Astrocyte (in vitro differentiated cells and primary cell): ENCODE measurements around the gene TMEM63B. TPM values are rescaled to one million over a fixed set of nuclear protein-coding genes. Genes with fewer than 3 reads are reported as not detected.

Experiments
- DNase-seq: peaks from one replicate; pipeline ENCODE4 v3.0.0-alpha.2; 2010; ENCODE audit warnings: low read depth
- FAIRE-seq: peaks from 2 replicates; lab custom pipeline; 2011; peaks lifted over from hg19 to GRCh38; lab: Jason Lieb, UNC
- H2AFZ ChIP-seq: 2 replicates; pipeline ENCODE4 v1.6.0; 2012; ENCODE audit warnings: low read depth, low read length, inconsistent platforms
- H3K27ac ChIP-seq: 2 replicates; pipeline ENCODE4 v1.5.1; 2011; ENCODE audit warnings: low read depth, low read length, inconsistent platforms
- H3K27me3 ChIP-seq: 2 replicates; pipeline ENCODE4 v1.6.0; 2011; ENCODE audit warnings: low read length, inconsistent platforms; ENCODE audit not compliant: insufficient read depth
- H3K36me3 ChIP-seq: 2 replicates; pipeline ENCODE4 v1.5.1; 2011; ENCODE audit warnings: low read length, inconsistent platforms; ENCODE audit not compliant: insufficient read depth
- H3K4me1 ChIP-seq: 2 replicates; pipeline ENCODE4 v1.5.1; 2011; ENCODE audit warnings: low read length, inconsistent platforms; ENCODE audit not compliant: insufficient read depth
- H3K4me2 ChIP-seq: 2 replicates; pipeline ENCODE4 v1.6.0; 2012; ENCODE audit warnings: low read length, inconsistent platforms
- H3K4me3 ChIP-seq: 2 replicates; pipeline ENCODE4 v1.5.1; 2011; ENCODE audit warnings: low read depth, mild to moderate bottlenecking, low read length, inconsistent platforms; ENCODE audit not compliant: insufficient read depth
- H3K79me2 ChIP-seq: 2 replicates; pipeline ENCODE4 v1.6.0; 2012; ENCODE audit warnings: mild to moderate bottlenecking, low read length, inconsistent platforms; ENCODE audit not compliant: insufficient read depth
- H3K9ac ChIP-seq: 2 replicates; pipeline ENCODE4 v1.6.0; 2012; ENCODE audit warnings: mild to moderate bottlenecking, low read length, inconsistent platforms
- H3K9me3 ChIP-seq: 2 replicates; pipeline ENCODE4 v1.5.1; 2012; ENCODE audit warnings: low read depth, mild to moderate bottlenecking, low read length, inconsistent platforms; ENCODE audit not compliant: insufficient read depth
- H4K20me1 ChIP-seq: 2 replicates; pipeline ENCODE4 v1.6.0; 2012; ENCODE audit warnings: low read length, inconsistent platforms; ENCODE audit not compliant: insufficient read depth
- H3K27ac Mint-ChIP-seq: one replicate; pipeline ENCODE4 v1.8.0; 2021; ENCODE audit warnings: mild to moderate bottlenecking, mixed read lengths; ENCODE audit not compliant: unreplicated experiment
- H3K27me3 Mint-ChIP-seq: one replicate; pipeline ENCODE4 v1.8.0; 2021; ENCODE audit warnings: low read depth, mixed read lengths; ENCODE audit not compliant: unreplicated experiment
- H3K36me3 Mint-ChIP-seq: one replicate; pipeline ENCODE4 v1.8.0; 2021; ENCODE audit warnings: low read depth, mixed read lengths; ENCODE audit not compliant: unreplicated experiment
- H3K4me1 Mint-ChIP-seq: one replicate; pipeline ENCODE4 v1.8.0; 2021; ENCODE audit warnings: low read depth, mixed read lengths; ENCODE audit not compliant: unreplicated experiment
- H3K4me3 Mint-ChIP-seq: one replicate; pipeline ENCODE4 v1.8.0; 2021; ENCODE audit warnings: mild to moderate bottlenecking, moderate library complexity, mixed read lengths; ENCODE audit not compliant: unreplicated experiment
- H3K9me3 Mint-ChIP-seq: one replicate; pipeline ENCODE4 v1.8.0; 2021; ENCODE audit warnings: mild to moderate bottlenecking, mixed read lengths; ENCODE audit not compliant: unreplicated experiment
- CTCF ChIP-seq: IDR thresholded peaks from 2 replicates; pipeline ENCODE4 v1.5.1; 2011; ENCODE audit warnings: low read depth, mild to moderate bottlenecking, inconsistent platforms, low read length, moderate library complexity; ENCODE audit not compliant: insufficient read depth
- EZH2 ChIP-seq: IDR thresholded peaks from 2 replicates; pipeline ENCODE4 v1.6.1; 2012; ENCODE audit warnings: mild to moderate bottlenecking, low read length, inconsistent platforms; ENCODE audit not compliant: insufficient read depth
- total RNA-seq: library from RNA; stranded (reverse); gene quantifications from 2 replicates; pipeline ENCODE4 v1.2.1, GENCODE V29; 2021

The TMEM63B gene
- total RNA-seq, 1 donor from 2014 or later: 86.6 TPM

GRCh38 chr6:44078827-44079671, 48.3 kb upstream of the TMEM63B start:
- no peaks in the 10 kb centered on the region for H3K36me3 Mint-ChIP-seq
- H3K4me1 Mint-ChIP-seq: peaks cover 13% of the 10 kb centered on the region
- Histone ChIP-seq H2AFZ (no peak overlapping the region), H3K27ac (no peak overlapping the region), H3K36me3 (no peaks in the 10 kb centered on the region), H3K27me3 (peaks cover 2% of the 10 kb centered on the region), H3K4me3 (no peak overlapping the region), H3K9ac (no peak overlapping the region), H4K20me1 (no peaks in the 10 kb centered on the region), H3K79me2 (no peaks in the 10 kb centered on the region), H3K9me3 (no peaks in the 10 kb centered on the region), H3K4me2 (no peak overlapping the region), H3K4me1 (peaks cover 14% of the 10 kb centered on the region)
- DNase-seq (no peak), FAIRE-seq (no peak)
- no peak overlapping the region for H3K4me3 Mint-ChIP-seq
- no peaks in the 10 kb centered on the region for H3K9me3 Mint-ChIP-seq
- H3K27me3 Mint-ChIP-seq: peaks cover 7% of the 10 kb centered on the region
- H3K27ac Mint-ChIP-seq: no peak overlapping the region
- TF ChIP-seq CTCF (peak; percentile 79), EZH2 (no peak)

GRCh38 chr6:44079672-44080071, 47.7 kb upstream of the TMEM63B start:
- no peak overlapping the region for H3K4me3 ChIP-seq
- H3K27ac Mint-ChIP-seq: no peak overlapping the region
- no peaks in the 10 kb centered on the region for H4K20me1 ChIP-seq
- no peak overlapping the region for H3K4me2 ChIP-seq
- H3K27me3 Mint-ChIP-seq: peaks cover 7% of the 10 kb centered on the region
- no peak for DNase-seq
- no peak overlapping the region for H3K4me3 Mint-ChIP-seq
- no peaks in the 10 kb centered on the region for H3K36me3 ChIP-seq
- peaks cover 8% of the 10 kb centered on the region for H3K4me1 Mint-ChIP-seq
- H3K36me3 Mint-ChIP-seq: no peaks in the 10 kb centered on the region
- no peak overlapping the region for H3K9ac ChIP-seq
- no peaks in the 10 kb centered on the region for H3K9me3 ChIP-seq
- FAIRE-seq: no peak
- peaks cover 8% of the 10 kb centered on the region for H3K4me1 ChIP-seq
- no peak for TF ChIP-seq CTCF
- TF ChIP-seq EZH2: no peak
- H3K9me3 Mint-ChIP-seq: no peaks in the 10 kb centered on the region
- no peaks in the 10 kb centered on the region for H3K79me2 ChIP-seq
- H2AFZ ChIP-seq: no peak overlapping the region
- peaks cover 2% of the 10 kb centered on the region for H3K27me3 ChIP-seq
- no peak overlapping the region for H3K27ac ChIP-seq
